Osteoblast (primary cell): ENCODE data around the gene PFN1. TPM values are rescaled to one million over a fixed set of nuclear protein-coding genes. Genes with fewer than 3 reads are reported as not detected.
A peak's percentile ranks its signal among the peaks of the same experiment; 100 is the strongest.

Source experiments
- DNase-seq: peaks from one replicate; pipeline ENCODE4 v3.0.0; 2011; ENCODE audit warnings: low spot score, mixed read lengths; ENCODE audit not compliant: insufficient read length; ENCODE audit errors: missing footprints
- H2AFZ ChIP-seq: 2 replicates; pipeline ENCODE4 v1.6.0; 2011; ENCODE audit warnings: mild to moderate bottlenecking, low read length
- H3K27ac ChIP-seq: 2 replicates; pipeline ENCODE4 v1.5.1; 2011; ENCODE audit warnings: mild to moderate bottlenecking, low read depth, low read length, moderate library complexity
- H3K27me3 ChIP-seq: 2 replicates; pipeline ENCODE4 v1.6.0; 2012; ENCODE audit warnings: mild to moderate bottlenecking, control low read depth, inconsistent platforms, low read length, moderate library complexity; ENCODE audit not compliant: insufficient read depth
- H3K36me3 ChIP-seq: 2 replicates; pipeline ENCODE4 v1.5.1; 2011; ENCODE audit warnings: mild to moderate bottlenecking, low read length, control low read depth, moderate library complexity; ENCODE audit not compliant: insufficient read depth
- H3K4me1 ChIP-seq: 2 replicates; pipeline ENCODE4 v1.5.1; 2011; ENCODE audit warnings: mild to moderate bottlenecking, low read length, control low read depth, moderate library complexity; ENCODE audit not compliant: insufficient read depth
- H3K4me2 ChIP-seq: 2 replicates; pipeline ENCODE4 v1.6.0; 2011; ENCODE audit warnings: mild to moderate bottlenecking, low read length; ENCODE audit not compliant: insufficient read depth
- H3K4me3 ChIP-seq: fragments of 200-600 bp; sonication (generic); 3 replicates; pipeline ENCODE4 v1.5.1; 2012; ENCODE audit warnings: mild to moderate bottlenecking, low read length, inconsistent platforms; ENCODE audit not compliant: insufficient read depth
- H3K79me2 ChIP-seq: 2 replicates; pipeline ENCODE4 v1.6.0; 2012; ENCODE audit warnings: mild to moderate bottlenecking, low read length, control low read depth, inconsistent platforms; ENCODE audit not compliant: insufficient read depth
- H3K9me3 ChIP-seq: 2 replicates; pipeline ENCODE4 v1.5.1; 2011; ENCODE audit warnings: low read depth, low read length, control low read depth
- H4K20me1 ChIP-seq: 2 replicates; pipeline ENCODE4 v1.6.0; 2012; ENCODE audit warnings: mild to moderate bottlenecking, low read length, control low read depth; ENCODE audit not compliant: insufficient read depth
- total RNA-seq: library from RNA; depleted of rRNA; stranded (reverse); fragments of >200 nt; gene quantifications from 2 replicates; pipeline ENCODE4 v1.2.3, GENCODE V29; 2012
- TF ChIP-seq, protein P1 (sequence below): IDR thresholded peaks from 2 replicates; pipeline ENCODE4 v1.5.1; 2011; ENCODE audit warnings: mild to moderate bottlenecking, low read depth, low read length, moderate library complexity; ENCODE audit errors: extremely low read depth

Gene PFN1
- total RNA-seq, 1 donor, result 425 TPM

DNA sequence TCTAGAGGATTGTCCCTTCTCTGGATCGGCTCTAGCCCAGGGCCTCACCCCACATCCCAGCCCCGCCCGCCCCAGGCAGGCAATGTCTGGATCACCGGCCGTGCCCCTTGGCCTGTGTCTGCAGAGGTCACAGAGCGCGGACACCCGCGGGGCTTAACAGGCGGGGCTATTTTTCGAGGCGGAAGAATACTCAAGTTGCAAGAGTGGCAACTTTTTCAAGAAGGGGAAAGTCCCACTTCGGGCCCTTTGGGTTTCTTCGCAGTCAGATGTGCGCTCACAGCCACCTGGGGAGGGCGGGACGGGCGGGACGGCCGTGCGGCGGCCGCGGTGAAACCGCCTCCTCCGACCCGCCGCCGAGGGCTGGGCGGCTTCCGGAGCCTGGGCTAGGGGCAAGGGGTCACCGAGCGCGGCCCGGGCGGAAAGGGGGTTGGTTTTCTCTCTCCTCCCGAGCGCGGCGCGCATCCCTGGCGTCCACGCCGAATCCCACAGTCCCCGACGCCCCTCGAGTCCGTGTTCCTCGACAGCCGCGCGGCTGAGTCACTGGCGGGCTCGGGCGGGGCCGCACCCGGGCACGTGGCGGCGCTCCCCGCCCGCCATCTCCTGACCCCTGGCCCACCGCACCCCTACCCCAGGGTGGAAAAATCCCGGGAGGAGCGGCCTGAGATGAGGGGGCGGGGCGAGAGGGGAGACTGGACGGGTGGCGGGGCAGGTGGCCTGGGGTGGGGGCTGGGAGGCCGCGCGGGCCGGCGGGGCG, 1.2 kb upstream of the PFN1 start:
- Histone ChIP-seq H3K4me1 (peaks cover 54% of the 10 kb centered on the region), H3K4me2 (peak overlapping the region; percentile 97), H3K27ac (peak overlapping the region; percentile 72), H3K9me3 (no peaks in the 10 kb centered on the region), H2AFZ (peak overlapping the region; percentile 84), H4K20me1 (peaks cover 34% of the 10 kb centered on the region), H3K4me3 (peak overlapping the region; percentile 96), H3K36me3 (peaks cover 23% of the 10 kb centered on the region), H3K79me2 (peaks cover 38% of the 10 kb centered on the region), H3K27me3 (no peaks in the 10 kb centered on the region)
- DNase-seq, result peak; percentile 94
- TF ChIP-seq, protein P1, sequence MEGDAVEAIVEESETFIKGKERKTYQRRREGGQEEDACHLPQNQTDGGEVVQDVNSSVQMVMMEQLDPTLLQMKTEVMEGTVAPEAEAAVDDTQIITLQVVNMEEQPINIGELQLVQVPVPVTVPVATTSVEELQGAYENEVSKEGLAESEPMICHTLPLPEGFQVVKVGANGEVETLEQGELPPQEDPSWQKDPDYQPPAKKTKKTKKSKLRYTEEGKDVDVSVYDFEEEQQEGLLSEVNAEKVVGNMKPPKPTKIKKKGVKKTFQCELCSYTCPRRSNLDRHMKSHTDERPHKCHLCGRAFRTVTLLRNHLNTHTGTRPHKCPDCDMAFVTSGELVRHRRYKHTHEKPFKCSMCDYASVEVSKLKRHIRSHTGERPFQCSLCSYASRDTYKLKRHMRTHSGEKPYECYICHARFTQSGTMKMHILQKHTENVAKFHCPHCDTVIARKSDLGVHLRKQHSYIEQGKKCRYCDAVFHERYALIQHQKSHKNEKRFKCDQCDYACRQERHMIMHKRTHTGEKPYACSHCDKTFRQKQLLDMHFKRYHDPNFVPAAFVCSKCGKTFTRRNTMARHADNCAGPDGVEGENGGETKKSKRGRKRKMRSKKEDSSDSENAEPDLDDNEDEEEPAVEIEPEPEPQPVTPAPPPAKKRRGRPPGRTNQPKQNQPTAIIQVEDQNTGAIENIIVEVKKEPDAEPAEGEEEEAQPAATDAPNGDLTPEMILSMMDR, result no peak

DNA sequence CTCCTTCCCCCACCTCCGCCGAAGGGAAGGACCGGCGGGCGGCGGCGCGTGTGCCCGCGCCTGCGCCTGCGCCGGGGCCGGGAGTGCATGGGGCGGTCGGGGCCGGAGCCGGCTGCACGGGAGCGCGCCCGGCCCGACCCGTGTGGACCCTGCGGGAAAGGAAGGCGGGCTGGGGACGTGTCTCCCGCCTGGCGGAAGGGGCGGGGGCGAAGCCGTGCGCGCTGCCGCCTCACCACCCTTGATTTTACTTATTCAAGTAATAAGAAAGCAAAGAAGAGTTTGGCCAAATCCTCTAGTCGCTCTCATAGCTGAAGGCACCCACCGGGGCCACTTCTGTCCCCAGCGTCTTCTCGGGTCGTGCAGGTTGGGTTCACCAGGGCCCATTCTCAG, 596 bp upstream of the PFN1 start:
- peak; percentile 100 for DNase-seq
- Histone ChIP-seq H3K36me3 (peaks cover 29% of the 10 kb centered on the region), H4K20me1 (peaks cover 40% of the 10 kb centered on the region), H3K79me2 (peaks cover 43% of the 10 kb centered on the region), H3K4me3 (peak overlapping the region; percentile 96), H3K9me3 (no peaks in the 10 kb centered on the region), H2AFZ (peak overlapping the region; percentile 85), H3K27ac (peak overlapping the region; percentile 72), H3K27me3 (no peaks in the 10 kb centered on the region), H3K4me1 (peaks cover 53% of the 10 kb centered on the region), H3K4me2 (peak overlapping the region; percentile 97)
- TF ChIP-seq, protein P1, result no peak

DNA sequence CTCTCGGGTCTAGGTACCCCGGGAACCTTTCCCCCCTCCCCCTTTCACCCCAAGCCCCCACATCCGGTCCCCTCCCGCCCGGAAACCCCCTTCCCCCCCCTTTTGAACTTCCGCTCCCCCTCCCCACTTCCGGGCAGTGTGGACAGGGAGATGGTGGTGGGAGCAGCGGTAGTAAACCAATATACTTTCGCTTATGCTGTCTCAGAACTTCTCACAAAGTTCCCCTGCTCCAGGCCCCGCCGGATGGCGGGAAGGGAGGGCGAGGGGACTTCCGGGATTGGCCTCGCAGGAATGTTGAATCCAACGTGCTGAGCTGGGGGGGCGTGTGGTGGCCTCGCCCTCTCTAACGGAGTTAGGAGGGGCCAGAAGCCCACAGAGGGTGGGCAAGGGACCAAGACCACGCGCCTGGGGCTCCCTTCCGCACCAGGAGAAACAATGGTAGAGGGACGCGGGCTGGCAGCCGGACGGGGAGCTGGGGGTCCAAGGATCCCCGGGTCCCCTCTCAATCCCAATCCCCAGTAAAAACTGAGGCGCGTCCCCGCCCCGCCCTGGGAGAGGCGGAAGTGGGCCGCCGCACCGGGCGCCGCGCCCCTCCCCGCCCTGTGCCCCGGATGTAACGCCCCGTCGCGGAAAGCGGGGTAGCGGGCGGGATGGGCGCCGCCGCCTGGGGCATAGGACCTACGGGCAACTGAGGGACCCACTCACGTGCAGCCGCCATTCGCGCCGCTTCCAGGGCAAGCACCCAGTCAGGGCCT, 742 bp downstream of the PFN1 start:
- H3K27ac ChIP-seq, result peak overlapping the region; percentile 83
- peaks cover 42% of the 10 kb centered on the region for H3K36me3 ChIP-seq
- H3K9me3 ChIP-seq, result no peaks in the 10 kb centered on the region
- H3K4me2 ChIP-seq, result peak overlapping the region; percentile 92
- peak overlapping the region; percentile 96 for H3K4me3 ChIP-seq
- H3K27me3 ChIP-seq, result no peaks in the 10 kb centered on the region
- peaks cover 57% of the 10 kb centered on the region for H3K79me2 ChIP-seq
- H3K4me1 ChIP-seq, result peaks cover 41% of the 10 kb centered on the region
- H4K20me1 ChIP-seq, result peaks cover 52% of the 10 kb centered on the region
- peak; percentile 92 for DNase-seq
- peak overlapping the region; percentile 15 for H2AFZ ChIP-seq
- TF ChIP-seq, protein P1, result no peak

DNA sequence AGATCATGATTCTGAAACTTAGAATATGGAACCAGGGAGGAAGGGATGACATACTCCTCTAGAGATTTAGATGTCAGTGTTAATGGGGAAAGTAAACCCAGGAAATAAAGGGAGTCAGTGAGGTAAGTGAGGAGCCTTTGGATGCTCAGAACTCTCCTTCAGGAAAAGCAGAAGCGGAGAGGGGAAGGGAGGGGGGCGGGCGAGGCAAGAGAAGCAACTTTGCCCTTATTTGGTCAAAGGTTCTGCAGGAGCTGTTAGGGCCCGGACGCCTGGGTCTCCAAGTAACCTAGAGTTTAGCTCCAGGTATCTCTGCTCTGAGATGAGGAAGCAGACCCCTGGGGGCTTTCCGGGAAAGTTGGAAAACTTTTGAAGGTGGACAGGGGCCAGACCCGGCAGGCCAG, 1.3 kb downstream of the PFN1 start:
- H3K27ac ChIP-seq, result peak overlapping the region; percentile 83
- H2AFZ ChIP-seq, result no peak overlapping the region
- no peaks in the 10 kb centered on the region for H3K9me3 ChIP-seq
- H3K36me3 ChIP-seq, result peaks cover 48% of the 10 kb centered on the region
- H3K4me3 ChIP-seq, result peak overlapping the region; percentile 96
- H3K4me1 ChIP-seq, result peaks cover 42% of the 10 kb centered on the region
- TF ChIP-seq, protein P1, result no peak
- H4K20me1 ChIP-seq, result peaks cover 57% of the 10 kb centered on the region
- H3K4me2 ChIP-seq, result peak overlapping the region; percentile 92
- DNase-seq, result peak; percentile 84
- H3K79me2 ChIP-seq, result peaks cover 63% of the 10 kb centered on the region
- H3K27me3 ChIP-seq, result no peaks in the 10 kb centered on the region
